RWPE1 (cell line): ENCODE data around the gene BRCA2.

ENCODE experiments used
- CTCF ChIA-PET: fragments of 350-600 bp; sonication (Branson Sonifier 250); formaldehyde crosslinking; extraction: SDS; loops from one replicate; lab custom pipeline; 2021; lab: Yijun Ruan, JAX
- POLR2A ChIA-PET: fragments of 400-600 bp; formaldehyde crosslinking; extraction: SDS; loops from one replicate; lab custom pipeline; 2020; ENCODE audit warnings: antibody characterized with exemption; ENCODE audit not compliant: low non-redundant PET; lab: Yijun Ruan, JAX
- DNase-seq: peaks from one replicate; pipeline ENCODE4 v3.0.0; 2012; ENCODE audit warnings: low spot score
- H3K27ac ChIP-seq: fragments of 450-650 bp; 2 replicates; pipeline ENCODE4 v1.5.1; 2017
- TF ChIP-seq, protein P1 (sequence below): fragments of 450-650 bp; conservative IDR thresholded peaks from 2 replicates; pipeline ENCODE4 v1.5.1; 2017; ENCODE audit warnings: low read depth, mild to moderate bottlenecking

The BRCA2 gene

DNA sequence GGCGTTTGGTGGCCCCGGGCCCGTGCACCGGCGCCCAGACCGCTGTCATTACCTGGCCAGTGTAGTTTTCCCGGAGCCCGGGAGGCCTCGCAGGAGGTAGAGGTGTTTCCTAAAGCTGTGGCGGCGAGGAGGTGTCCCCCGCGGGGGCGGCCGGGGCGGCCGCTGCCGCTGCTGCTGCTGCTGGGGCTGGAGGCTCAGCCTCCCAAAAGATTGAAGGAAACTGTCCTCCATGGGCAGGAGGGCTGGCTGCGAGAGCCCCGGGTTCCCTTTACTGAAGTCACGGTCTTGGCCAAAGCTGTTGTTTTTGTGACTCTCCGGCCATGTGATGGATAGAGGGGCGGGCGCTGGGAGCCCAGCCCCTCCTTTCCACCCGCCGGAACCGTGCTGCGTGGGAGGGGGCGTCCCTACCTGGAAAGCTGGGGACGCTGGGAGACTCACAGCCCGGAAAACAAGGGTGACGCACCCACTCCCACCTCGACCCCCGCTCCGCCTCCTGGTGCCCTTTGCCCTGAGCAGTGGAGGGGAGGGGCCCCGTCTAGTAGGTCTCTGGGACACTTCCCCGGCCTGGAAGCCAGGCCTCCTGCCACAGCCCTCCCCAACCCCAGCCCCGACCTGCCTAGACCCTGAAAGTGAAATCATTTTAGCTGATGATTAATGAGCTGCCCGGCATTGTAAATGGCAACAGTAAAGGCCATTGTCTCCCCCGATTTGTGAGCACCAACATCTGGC, 112.7 kb downstream of the BRCA2 start, which contains the start of gene N4BP2L1:
Gene N4BP2L1, minus strand, starts transcription at position 279 of the 729 bp plus-strand sequence. Its CDS starts 48 bp downstream, at position 231.
- TF ChIP-seq, protein P1, sequence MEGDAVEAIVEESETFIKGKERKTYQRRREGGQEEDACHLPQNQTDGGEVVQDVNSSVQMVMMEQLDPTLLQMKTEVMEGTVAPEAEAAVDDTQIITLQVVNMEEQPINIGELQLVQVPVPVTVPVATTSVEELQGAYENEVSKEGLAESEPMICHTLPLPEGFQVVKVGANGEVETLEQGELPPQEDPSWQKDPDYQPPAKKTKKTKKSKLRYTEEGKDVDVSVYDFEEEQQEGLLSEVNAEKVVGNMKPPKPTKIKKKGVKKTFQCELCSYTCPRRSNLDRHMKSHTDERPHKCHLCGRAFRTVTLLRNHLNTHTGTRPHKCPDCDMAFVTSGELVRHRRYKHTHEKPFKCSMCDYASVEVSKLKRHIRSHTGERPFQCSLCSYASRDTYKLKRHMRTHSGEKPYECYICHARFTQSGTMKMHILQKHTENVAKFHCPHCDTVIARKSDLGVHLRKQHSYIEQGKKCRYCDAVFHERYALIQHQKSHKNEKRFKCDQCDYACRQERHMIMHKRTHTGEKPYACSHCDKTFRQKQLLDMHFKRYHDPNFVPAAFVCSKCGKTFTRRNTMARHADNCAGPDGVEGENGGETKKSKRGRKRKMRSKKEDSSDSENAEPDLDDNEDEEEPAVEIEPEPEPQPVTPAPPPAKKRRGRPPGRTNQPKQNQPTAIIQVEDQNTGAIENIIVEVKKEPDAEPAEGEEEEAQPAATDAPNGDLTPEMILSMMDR = no peak
- ChIA-PET CTCF (interaction anchor here (0.5 kb wide), 1 partner anchor 516 kb away, joined by 5 read pairs; no protein-coding TSS in a partner anchor), POLR2A (interaction anchor here (0.5 kb wide), 1 partner anchor 65 kb away, joined by 4 read pairs; no protein-coding TSS in a partner anchor)
- peak within 1 kb of the TSS; percentile 42 for H3K27ac ChIP-seq
- DNase-seq = no peak

DNA sequence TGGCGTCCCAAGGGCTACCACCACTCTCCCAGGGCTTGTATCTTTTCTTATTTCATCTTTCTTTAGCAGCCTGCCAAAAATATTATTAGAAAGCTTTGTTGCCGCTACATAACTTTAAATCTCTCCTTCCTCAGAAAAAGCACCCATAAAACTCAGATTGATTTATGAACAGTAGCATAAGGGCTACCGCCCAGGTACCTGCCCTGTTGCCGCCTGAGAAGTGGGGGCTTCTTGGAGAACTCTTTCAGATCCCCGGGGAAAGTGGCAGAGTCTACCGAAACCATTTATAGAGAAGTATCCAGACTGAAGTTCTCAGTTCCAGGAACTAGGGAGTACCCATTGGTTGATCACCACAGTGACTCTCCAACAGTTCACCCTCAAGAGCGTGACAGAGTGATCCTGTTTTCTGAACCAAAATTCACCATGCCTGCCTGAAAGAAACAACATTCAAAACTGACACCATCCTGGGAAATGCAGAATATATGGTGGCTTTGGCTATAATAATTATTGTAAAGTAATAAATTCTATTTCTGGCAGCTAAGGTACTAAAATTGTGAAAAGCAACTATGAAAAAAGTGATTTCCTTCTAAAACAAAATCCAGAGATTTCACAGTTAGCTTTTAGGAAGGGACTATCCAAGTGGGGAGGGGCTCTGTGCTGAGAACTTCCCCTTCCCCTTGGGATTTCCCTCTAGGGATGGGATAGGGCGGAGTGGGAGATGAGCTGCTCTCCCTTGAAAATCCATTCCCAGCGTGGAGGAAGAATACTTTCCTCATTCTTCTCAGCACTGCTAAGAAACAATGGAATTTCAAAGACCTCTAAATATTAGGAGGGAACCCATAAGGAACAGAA, 113.5 kb downstream of the BRCA2 start:
- DNase-seq = no peak
- TF ChIP-seq, protein P1 = no peak
- CTCF ChIA-PET = interaction anchor here (0.5 kb wide), 1 partner anchor 517 kb away, joined by 5 read pairs; no protein-coding TSS in a partner anchor
- no peak overlapping the region; the same call in 1 of the 2 replicates for H3K27ac ChIP-seq
- POLR2A ChIA-PET = interaction anchor here (0.5 kb wide), 1 partner anchor 64 kb away, joined by 4 read pairs; no protein-coding TSS in a partner anchor

- H3K27ac ChIP-seq = no peak overlapping the region
- ChIA-PET CTCF (no interaction called here), POLR2A (no interaction called here)
- DNase-seq = no peak
- TF ChIP-seq, protein P1 = no peak
Observed at GRCh38 chr13:32429433-32429909, 114.2 kb downstream of the BRCA2 start.

DNA sequence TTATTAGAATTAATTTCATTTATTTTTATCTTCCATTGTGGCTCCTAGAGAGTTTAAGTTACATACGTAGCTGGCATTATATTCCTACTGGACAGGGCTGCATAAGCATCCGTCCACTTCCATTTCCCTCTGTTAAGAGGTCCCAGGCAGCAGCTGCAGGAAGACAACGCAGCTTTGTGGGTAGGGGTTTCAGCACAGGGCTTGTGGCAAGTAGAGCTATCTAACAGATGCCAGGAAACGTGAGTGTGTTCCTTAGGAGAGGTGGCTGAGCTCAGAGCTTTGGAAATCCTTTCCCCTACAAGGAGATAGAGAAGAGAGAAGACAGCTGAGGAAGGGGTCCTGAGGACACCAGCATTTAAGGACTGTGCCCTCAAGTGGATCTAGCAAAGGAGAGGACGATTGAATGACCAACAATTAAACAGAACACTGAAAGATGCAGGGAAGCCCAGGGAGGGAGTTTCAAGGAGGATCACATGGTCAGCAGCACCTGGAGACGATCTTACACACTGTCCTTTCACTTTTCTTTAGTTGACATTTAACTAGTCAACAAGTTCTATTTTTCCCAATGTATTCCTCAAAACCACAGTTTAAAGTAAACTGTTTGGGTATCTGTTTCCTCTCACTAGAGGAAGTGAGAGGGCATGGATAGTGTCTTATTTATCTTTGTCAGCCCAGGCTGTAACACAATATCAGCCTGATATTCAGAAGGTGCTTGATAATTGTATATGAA, 114.9 kb downstream of the BRCA2 start:
- ChIA-PET POLR2A (no interaction called here), CTCF (no interaction called here)

DNA sequence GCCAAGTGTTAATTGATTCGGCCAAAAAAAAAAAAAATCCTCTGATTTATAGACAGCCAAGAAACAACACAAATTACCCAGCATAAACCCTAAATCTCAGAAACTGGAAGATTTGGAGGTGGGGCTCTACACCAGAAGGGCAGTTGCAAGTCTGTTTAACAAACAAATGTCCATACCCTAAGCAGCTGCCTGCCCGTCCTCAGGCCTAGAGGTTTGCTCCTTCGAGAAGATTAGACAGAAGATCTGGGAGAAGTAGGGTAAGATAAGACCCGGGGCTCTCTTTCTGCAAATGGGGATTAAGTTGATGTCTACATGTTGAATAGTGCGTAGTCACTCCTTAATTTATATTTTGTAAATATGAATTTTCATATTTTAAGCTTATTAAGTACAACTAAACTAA, 116.1 kb downstream of the BRCA2 start:
- TF ChIP-seq, protein P1 = no peak
- ChIA-PET POLR2A (no interaction called here), CTCF (interaction anchor here (0.6 kb wide), 1 partner anchor 1025 kb away, joined by 3 read pairs; no protein-coding TSS in a partner anchor)
- no peak for DNase-seq
- H3K27ac ChIP-seq = no peak overlapping the region

More for the DNA sequence above, 114.9 kb downstream of the BRCA2 start:
- no peak for DNase-seq
- H3K27ac ChIP-seq = no peak overlapping the region
- TF ChIP-seq, protein P1 = no peak
